PC-3 (cell line): ENCODE measurements around the gene CAVIN3. TPM values are rescaled to one million over a fixed set of nuclear protein-coding genes. Genes with fewer than 3 reads are reported as not detected.

Source experiments
- ATAC-seq: fragments of 200-7000 bp; cut with Tn5 transposase; 2 replicates; pipeline ENCODE4 v1.9.1; 2020; ENCODE audit warnings: mild to moderate bottlenecking, moderate library complexity
- BruUV-seq: library from RNA; stranded (reverse); fragments of 400-500 nt; replicated peaks from 2 replicates; lab custom pipeline; 2021; lab: Mats Ljungman, UMichigan
- CTCF ChIA-PET: fragments of 300-600 bp; sonication (Branson Sonifier 250); formaldehyde crosslinking; loops from one replicate; lab custom pipeline; 2022; ENCODE audit warnings: antibody characterized with exemption; lab: Charles Lee
- POLR2A ChIA-PET: fragments of 300-600 bp; sonication (Branson Sonifier 250); formaldehyde crosslinking; loops from one replicate; lab custom pipeline; 2022; ENCODE audit warnings: antibody characterized with exemption; ENCODE audit not compliant: unreplicated experiment; lab: Charles Lee
- DNase-seq: peaks from one replicate; pipeline ENCODE4 v3.0.0-alpha.2; 2015
- H2AFZ ChIP-seq: fragments of 300-600 bp; sonication (generic); 2 replicates; pipeline ENCODE4 v1.6.0; 2016; ENCODE audit warnings: antibody characterized with exemption, low read length
- H3F3A ChIP-seq: fragments of 300-600 bp; sonication (generic); one replicate; pipeline ENCODE4 v1.6.0; 2017; ENCODE audit warnings: antibody characterized with exemption, low read length, control low read depth, mild to moderate bottlenecking; ENCODE audit not compliant: unreplicated experiment
- H3K27ac ChIP-seq: fragments of 300-600 bp; sonication (generic); 2 replicates; pipeline ENCODE4 v1.5.1; 2016; ENCODE audit warnings: mild to moderate bottlenecking, low read length
- H3K27me3 ChIP-seq: fragments of 300-600 bp; sonication (generic); 2 replicates; pipeline ENCODE4 v1.6.1; 2016; ENCODE audit warnings: low read length, mixed read lengths
- H3K36me3 ChIP-seq: fragments of 300-600 bp; sonication (generic); 2 replicates; pipeline ENCODE4 v1.6.1; 2016; ENCODE audit warnings: low read depth, mixed run types, low read length, mixed read lengths
- H3K4me1 ChIP-seq: fragments of 300-600 bp; sonication (generic); 2 replicates; pipeline ENCODE4 v1.5.1; 2016; ENCODE audit warnings: low read length; ENCODE audit not compliant: insufficient read depth
- H3K4me2 ChIP-seq: fragments of 300-600 bp; sonication (generic); 2 replicates; pipeline ENCODE4 v1.6.0; 2016; ENCODE audit warnings: low read length
- H3K4me3 ChIP-seq: fragments of 300-600 bp; sonication (generic); 2 replicates; pipeline ENCODE4 v1.5.1; 2016; ENCODE audit warnings: mild to moderate bottlenecking, low read length, mixed read lengths
- H3K79me2 ChIP-seq: fragments of 300-600 bp; sonication (generic); 2 replicates; pipeline ENCODE4 v1.6.1; 2017; ENCODE audit warnings: low read length, mixed read lengths
- H3K9ac ChIP-seq: fragments of 300-600 bp; sonication (generic); 2 replicates; pipeline ENCODE4 v1.6.0; 2016; ENCODE audit warnings: mild to moderate bottlenecking, low read length
- H3K9me2 ChIP-seq: fragments of 300-600 bp; sonication (generic); replicated peaks from 2 replicates; pipeline ENCODE4 v1.6.1; 2016; ENCODE audit warnings: mixed run types, low read length, mixed read lengths
- H3K9me3 ChIP-seq: fragments of 300-600 bp; sonication (generic); 2 replicates; pipeline ENCODE4 v1.6.1; 2016; ENCODE audit warnings: low read length, mixed read lengths
- H4K20me1 ChIP-seq: fragments of 300-600 bp; sonication (generic); 2 replicates; pipeline ENCODE4 v1.6.1; 2016; ENCODE audit warnings: low read length, mixed read lengths
- CTCF ChIP-seq: fragments of 300-600 bp; sonication (generic); conservative IDR thresholded peaks from 2 replicates; pipeline ENCODE4 v1.5.1; 2017; ENCODE audit warnings: antibody characterized with exemption, low read depth, mild to moderate bottlenecking, low read length
- EZH2 ChIP-seq: fragments of 300-600 bp; sonication (generic); IDR thresholded peaks from one replicate; pipeline ENCODE4 v1.6.1; 2017; ENCODE audit warnings: antibody characterized with exemption, mild to moderate bottlenecking, low read length; ENCODE audit not compliant: unreplicated experiment
- EZH2phosphoT487 ChIP-seq: fragments of 300-600 bp; sonication (generic); IDR thresholded peaks from 2 replicates; pipeline ENCODE4 v1.6.1; 2018; ENCODE audit warnings: mild to moderate bottlenecking, antibody characterized with exemption, low read length, borderline replicate concordance
- intact Hi-C: fragments of 100-400 bp; cut with micrococcal nuclease; formaldehyde crosslinking; loops from 2 replicates; pipeline ENCODE4 v1.9.0; 2023
- total RNA-seq: library from RNA; depleted of rRNA; stranded (reverse); fragments of >200 nt; gene quantifications from 2 replicates; pipeline ENCODE4 v1.2.3, GENCODE V29; 2014

The CAVIN3 gene
- total RNA-seq, 1 experiment from 2014 or later = not detected

DNA sequence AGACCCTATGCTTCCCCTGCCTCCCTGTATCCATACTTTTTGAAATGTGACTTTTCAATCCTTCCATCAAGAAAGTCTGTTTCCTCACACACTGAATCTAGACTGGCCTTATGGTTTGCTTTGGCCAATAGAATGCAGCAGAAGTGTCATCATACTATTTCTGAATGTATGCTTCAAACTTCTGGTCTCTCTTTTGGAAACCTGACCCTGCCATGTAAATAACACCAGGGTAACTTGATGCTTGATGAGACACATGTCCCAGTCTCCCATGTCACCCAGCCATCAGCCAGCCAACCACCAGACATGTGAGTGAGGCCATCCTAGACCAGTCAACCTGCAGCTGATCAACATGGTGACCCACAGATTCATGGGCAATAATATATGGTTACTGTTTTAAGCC is 29.7 kb upstream of the CAVIN3 start:
- CTCF ChIA-PET = no interaction called here

GRCh38 chr11:6345366-6345765 is 25.1 kb upstream of the CAVIN3 start:
- Histone ChIP-seq H3K4me1 (no peaks in the 10 kb centered on the region), H3K9ac (no peak overlapping the region), H3K27me3 (peaks cover 24% of the 10 kb centered on the region; the same call in 1 of the 2 replicates), H3K4me3 (no peak overlapping the region), H3K9me2 (no peaks in the 10 kb centered on the region), H3K36me3 (no peaks in the 10 kb centered on the region), H3K4me2 (no peak overlapping the region), H3K27ac (no peak overlapping the region), H2AFZ (no peak overlapping the region), H3K9me3 (no peaks in the 10 kb centered on the region), H3F3A (no peaks in the 10 kb centered on the region), H3K79me2 (no peaks in the 10 kb centered on the region), H4K20me1 (no peaks in the 10 kb centered on the region)
- CTCF ChIA-PET = no interaction called here
- POLR2A ChIA-PET = no interaction called here
- DNase-seq (no peak), ATAC-seq (no peak)
- BruUV-seq = no TSS peak
- intact Hi-C loops = no loop called here
- TF ChIP-seq EZH2phosphoT487 (no peak), CTCF (no peak), EZH2 (no peak)

More for the DNA sequence above, 29.7 kb upstream of the CAVIN3 start:
- H3K9me3 ChIP-seq = no peaks in the 10 kb centered on the region
- H3K27me3 ChIP-seq = peaks cover 19% of the 10 kb centered on the region; the same call in 1 of the 2 replicates
- no peak overlapping the region for H3K4me3 ChIP-seq
- H2AFZ ChIP-seq = no peak overlapping the region
- TF ChIP-seq EZH2phosphoT487 (no peak), EZH2 (no peak), CTCF (no peak)
- POLR2A ChIA-PET = no interaction called here
- no peaks in the 10 kb centered on the region for H3K79me2 ChIP-seq
- DNase-seq (no peak), ATAC-seq (no peak)
- H3K9me2 ChIP-seq = no peaks in the 10 kb centered on the region
- H3K4me2 ChIP-seq = no peak overlapping the region
- H3K9ac ChIP-seq = no peak overlapping the region
- H3K4me1 ChIP-seq = no peaks in the 10 kb centered on the region
- H3F3A ChIP-seq = no peaks in the 10 kb centered on the region
- H3K27ac ChIP-seq = no peak overlapping the region
- no peaks in the 10 kb centered on the region for H4K20me1 ChIP-seq
- BruUV-seq = no TSS peak
- intact Hi-C loops = no loop called here
- no peaks in the 10 kb centered on the region for H3K36me3 ChIP-seq

GRCh38 chr11:6336293-6336692 is 16.0 kb upstream of the CAVIN3 start:
- no peak overlapping the region for H3K9ac ChIP-seq
- H3F3A ChIP-seq = no peaks in the 10 kb centered on the region
- CTCF ChIA-PET = no interaction called here
- no TSS peak for BruUV-seq
- H3K4me3 ChIP-seq = no peak overlapping the region
- H3K27me3 ChIP-seq = peaks cover 40% of the 10 kb centered on the region
- no peak for TF ChIP-seq CTCF
- no peak for TF ChIP-seq EZH2phosphoT487
- TF ChIP-seq EZH2 = no peak
- H2AFZ ChIP-seq = no peak overlapping the region
- no peaks in the 10 kb centered on the region for H3K9me3 ChIP-seq
- no peaks in the 10 kb centered on the region for H3K79me2 ChIP-seq
- H3K4me1 ChIP-seq = no peaks in the 10 kb centered on the region
- POLR2A ChIA-PET = no interaction called here
- H3K27ac ChIP-seq = no peak overlapping the region
- H3K4me2 ChIP-seq = no peak overlapping the region
- H4K20me1 ChIP-seq = no peaks in the 10 kb centered on the region
- no peak for DNase-seq
- intact Hi-C loops = no loop called here
- no peaks in the 10 kb centered on the region for H3K9me2 ChIP-seq
- no peak for ATAC-seq
- no peaks in the 10 kb centered on the region for H3K36me3 ChIP-seq
